ENCODE results near the gene HSD17B4. TPM values are rescaled to one million over a fixed set of nuclear protein-coding genes. Genes with fewer than 3 reads are reported as not detected.

HSD17B4 gene
- total and polyA plus RNA-seq, 12 donors = 236 to 620 (median 344) TPM

DNA sequence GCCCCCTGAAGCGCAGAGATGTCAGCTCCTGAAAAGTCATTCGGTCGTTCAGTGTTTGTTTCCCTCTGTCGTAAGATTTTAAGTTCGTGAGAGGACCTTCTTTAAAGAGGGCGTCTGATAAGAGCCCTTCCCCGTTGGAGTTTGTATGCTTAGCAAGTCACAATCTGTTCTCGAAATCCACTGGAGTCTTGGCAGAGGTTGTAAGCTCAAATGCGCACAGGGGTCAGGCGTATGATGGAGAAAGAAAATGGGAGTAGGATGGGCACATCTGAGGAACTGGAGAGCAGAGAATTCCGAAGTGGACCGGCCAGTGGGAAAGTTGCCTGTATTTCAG lies 710 bp downstream of the HSD17B4 start:
- Histone ChIP-seq H3K27me3 (no peaks in the 10 kb centered on the region), H3K27ac (peak overlapping the region; percentile 89 to 98 (median 95)), H3K4me3 (peak overlapping the region; percentile 43 to 81 (median 72)), H3K36me3 (replicated peaks in 1 of 2) (no peaks in the 10 kb centered on the region), H3K4me1 (replicated peaks in 1 of 2) (peaks cover 9 to 31% of the 10 kb centered on the region in 2 donors), H3K9me3 (replicated peaks in 1 of 3) (no peaks in the 10 kb centered on the region)
- DNase-seq = peak in 6 of 7 donors; percentile 38 to 71 (median 51)
- TF ChIP-seq, protein P1, sequence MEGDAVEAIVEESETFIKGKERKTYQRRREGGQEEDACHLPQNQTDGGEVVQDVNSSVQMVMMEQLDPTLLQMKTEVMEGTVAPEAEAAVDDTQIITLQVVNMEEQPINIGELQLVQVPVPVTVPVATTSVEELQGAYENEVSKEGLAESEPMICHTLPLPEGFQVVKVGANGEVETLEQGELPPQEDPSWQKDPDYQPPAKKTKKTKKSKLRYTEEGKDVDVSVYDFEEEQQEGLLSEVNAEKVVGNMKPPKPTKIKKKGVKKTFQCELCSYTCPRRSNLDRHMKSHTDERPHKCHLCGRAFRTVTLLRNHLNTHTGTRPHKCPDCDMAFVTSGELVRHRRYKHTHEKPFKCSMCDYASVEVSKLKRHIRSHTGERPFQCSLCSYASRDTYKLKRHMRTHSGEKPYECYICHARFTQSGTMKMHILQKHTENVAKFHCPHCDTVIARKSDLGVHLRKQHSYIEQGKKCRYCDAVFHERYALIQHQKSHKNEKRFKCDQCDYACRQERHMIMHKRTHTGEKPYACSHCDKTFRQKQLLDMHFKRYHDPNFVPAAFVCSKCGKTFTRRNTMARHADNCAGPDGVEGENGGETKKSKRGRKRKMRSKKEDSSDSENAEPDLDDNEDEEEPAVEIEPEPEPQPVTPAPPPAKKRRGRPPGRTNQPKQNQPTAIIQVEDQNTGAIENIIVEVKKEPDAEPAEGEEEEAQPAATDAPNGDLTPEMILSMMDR (IDR thresholded peaks at IDR 0.05) = no peak
- TF ChIP-seq POLR2A (IDR thresholded peaks at IDR 0.05) = no peak
- WGBS, 4 donors = 3 to 8% (median 3%) methylated on average over 12 of the region's 12 CpGs
- intact Hi-C loops (cut with DNase I) = no loop called here

DNA sequence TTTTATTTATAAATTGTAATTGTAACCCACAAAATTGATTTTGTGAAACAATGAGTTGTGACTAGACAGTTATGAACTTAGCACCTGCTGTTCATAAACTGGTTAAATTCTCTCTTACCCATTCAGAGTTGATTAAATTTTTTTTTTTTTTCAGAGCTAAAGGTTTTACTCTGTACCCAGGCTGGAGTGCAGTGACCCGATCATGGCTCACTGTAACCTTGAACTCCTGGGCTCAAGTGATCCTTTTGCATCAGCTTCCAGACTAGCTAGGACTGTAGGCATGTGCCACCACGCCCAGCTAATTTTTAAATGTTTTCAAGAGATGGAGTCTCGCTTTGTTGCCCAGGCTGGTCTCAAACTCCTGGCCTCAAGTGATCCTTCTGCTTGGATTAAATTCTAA lies 1.9 kb downstream of the HSD17B4 start:
- peak in 2 of 7 donors; percentile 33 to 47 for DNase-seq
- Histone ChIP-seq H3K27ac (no peak overlapping the region), H3K4me3 (no peak overlapping the region), H3K9me3 (replicated peaks in 1 of 3) (no peaks in the 10 kb centered on the region), H3K4me1 (replicated peaks in 1 of 2) (peaks cover 9 to 39% of the 10 kb centered on the region in 2 donors), H3K36me3 (replicated peaks in 1 of 2) (no peaks in the 10 kb centered on the region), H3K27me3 (no peaks in the 10 kb centered on the region)
- TF ChIP-seq, protein P1 (IDR thresholded peaks at IDR 0.05) = no peak
- intact Hi-C loops (cut with DNase I) = no loop called here
- WGBS, 4 donors = 60 to 69% (median 64%) methylated on average over 3 of the region's 3 CpGs

DNA sequence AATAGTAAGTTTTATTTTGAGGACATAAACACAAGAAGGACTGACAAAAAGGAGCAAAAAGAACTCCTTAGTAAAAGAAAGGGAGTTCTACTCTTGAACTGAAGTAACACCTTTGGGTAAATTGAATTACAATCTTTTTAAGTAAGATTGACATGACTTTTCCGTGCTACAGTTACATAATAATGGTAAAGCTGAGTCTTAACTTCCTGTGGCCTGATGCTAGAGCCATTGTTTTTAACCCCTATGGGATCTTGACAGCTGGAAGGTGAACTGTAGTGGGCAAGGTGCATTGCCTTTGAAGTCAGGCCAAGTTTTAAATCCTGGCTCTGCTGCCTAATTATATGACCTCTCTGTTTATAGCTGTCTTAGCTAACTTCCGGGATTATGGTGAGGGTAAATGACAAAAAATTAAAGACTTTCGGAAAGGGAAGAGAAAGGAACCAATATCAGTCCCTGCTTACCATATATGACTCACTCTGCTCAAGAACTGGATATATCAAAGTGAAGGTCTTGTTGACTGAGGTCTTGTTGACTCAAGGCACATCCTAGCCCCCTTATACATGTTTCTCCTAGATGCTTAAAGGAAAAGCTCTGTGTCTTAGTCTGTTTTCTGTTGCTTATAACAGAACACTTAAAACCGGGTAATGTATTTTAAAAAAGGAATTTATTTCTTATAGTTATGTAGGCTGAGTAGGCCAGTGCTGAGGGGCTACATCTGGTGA lies 6.8 kb downstream of the HSD17B4 start:
- Histone ChIP-seq H3K27me3 (no peaks in the 10 kb centered on the region), H3K9me3 (replicated peaks in 1 of 3) (no peaks in the 10 kb centered on the region), H3K4me1 (replicated peaks in 1 of 2) (peaks cover 6 to 28% of the 10 kb centered on the region in 2 donors), H3K36me3 (replicated peaks in 1 of 2) (no peaks in the 10 kb centered on the region), H3K4me3 (no peak overlapping the region), H3K27ac (no peak overlapping the region)
- intact Hi-C loops (cut with DNase I) = no loop called here
- TF ChIP-seq POLR2A (IDR thresholded peaks at IDR 0.05) = no peak
- TF ChIP-seq, protein P1 (IDR thresholded peaks at IDR 0.05) = no peak
- DNase-seq = no peak
- 69 to 78% (median 72%) methylated on average over 4 of the region's 4 CpGs for WGBS, 4 donors

DNA sequence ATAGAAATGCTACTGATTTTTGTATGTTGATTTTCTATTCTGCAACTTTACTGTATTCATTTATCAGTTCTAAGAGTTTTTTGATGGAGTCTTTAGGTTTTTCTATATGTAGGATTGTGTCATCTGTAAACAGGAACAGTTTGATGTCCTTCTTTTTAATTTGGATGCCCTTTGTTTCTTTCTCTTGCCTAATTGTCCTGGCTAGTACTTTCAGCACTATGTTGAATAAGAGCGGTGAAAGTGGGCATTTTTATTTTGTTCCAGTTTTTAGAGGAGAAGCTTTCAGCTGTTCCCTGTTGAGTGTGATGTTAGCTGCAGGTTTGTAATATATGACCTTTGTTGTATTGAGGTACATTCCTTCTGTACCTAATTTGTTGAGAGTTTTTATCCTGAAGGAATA lies 13.3 kb downstream of the HSD17B4 start:
- intact Hi-C loops (cut with DNase I) = no loop called here
- 96 to 100% (median 100%) methylated on average over 1 of the region's 1 CpG for WGBS, 4 donors
- Histone ChIP-seq H3K4me1 (replicated peaks in 1 of 2) (no peaks in the 10 kb centered on the region), H3K27ac (no peak overlapping the region), H3K9me3 (replicated peaks in 1 of 3) (peaks cover 0 to 14% (median 0%) of the 10 kb centered on the region in 3 donors), H3K36me3 (replicated peaks in 1 of 2) (no peaks in the 10 kb centered on the region), H3K27me3 (no peaks in the 10 kb centered on the region), H3K4me3 (no peak overlapping the region)
- DNase-seq = no peak
- TF ChIP-seq, protein P1 (IDR thresholded peaks at IDR 0.05) = no peak
- no peak for TF ChIP-seq POLR2A (IDR thresholded peaks at IDR 0.05)

Measured in adrenal gland (tissue), 12 donors.